Measurements from ENCODE around the gene TMEM80. TPM values are rescaled to one million over a fixed set of nuclear protein-coding genes. Genes with fewer than 3 reads are reported as not detected.
A peak's percentile ranks its signal among the peaks of the same experiment; 100 is the strongest.

Gene TMEM80
- total and polyA plus RNA-seq, 9 of the 15 experiments (the other 6 are each of a cell fraction or from before 2014, with no cell fraction given): 5.1 to 30.1 (median 12.4) TPM

- no peaks in the 10 kb centered on the region for H3K9me1 ChIP-seq (ENCODE audit: control insufficient read depth, insufficient read depth, low read length)
- ATAC-seq (peak; percentile 98), DNase-seq (ENCODE audit: extremely low read depth in 1 of 4, low spot score in 3 of 4) (peak; percentile 63 to 86 (median 78)), FAIRE-seq (peak; percentile 90)
- H3K27me3 ChIP-seq (ENCODE audit: control insufficient read depth in 2 of 2, insufficient read depth in 2 of 2, low read length in 2 of 2): no peaks in the 10 kb centered on the region
- peaks cover 67% of the 10 kb centered on the region for H3K36me3 ChIP-seq (ENCODE audit: control insufficient read depth, insufficient read depth, low read length)
- intact Hi-C loops (cut with micrococcal nuclease) (no loop called here), in situ Hi-C loops (cut with MboI) (no loop called here)
- peaks cover 32% of the 10 kb centered on the region for H3K79me2 ChIP-seq (ENCODE audit: control insufficient read depth, insufficient read depth, low read length)
- POLR2A ChIA-PET: interaction anchor here (0.6 to 1.5 kb wide), 14 partner anchors 9 to 297 kb away, joined by 3 to 14 read pairs (median 4); partner anchors contain the start of genes IRF7 and TALDO1
- peaks cover 3% of the 10 kb centered on the region; the same call in 1 of the 2 replicates for H3K9me3 ChIP-seq (replicated peaks; ENCODE audit: control insufficient read depth, insufficient read depth, low read depth, low read length)
- peak overlapping the region; percentile 69 to 89 for H3K9ac ChIP-seq (ENCODE audit: insufficient read depth in 1 of 2, low read depth in 2 of 2, low read length in 2 of 2)
- CTCF ChIA-PET (ENCODE audit: low intra/inter-chr PET ratio): interaction anchor here (0.9 to 1.1 kb wide), 2 partner anchors 56 to 62 kb away, joined by 3 read pairs; no protein-coding TSS in a partner anchor
- H3K4me1 ChIP-seq (replicated peaks in 1 of 2; ENCODE audit: control insufficient read depth in 2 of 2, insufficient read depth in 2 of 2, low read length in 2 of 2): peaks cover 16 to 21% of the 10 kb centered on the region in 2 experiments; a peak in 4 of 5 replicates
- H2AFZ ChIP-seq (ENCODE audit: low read depth, low read length): peak overlapping the region; percentile 82
- WGBS (ENCODE audit: insufficient coverage, low coverage, missing lambda C conversion rate): 20% methylated on average over 11 of the region's 11 CpGs
- peak overlapping the region; percentile 72; the same call in 1 of the 2 replicates for H3K4me2 ChIP-seq (ENCODE audit: insufficient read depth, low read length)
- H4K20me1 ChIP-seq (replicated peaks; ENCODE audit: control insufficient read depth, insufficient read depth, low read length): no peaks in the 10 kb centered on the region
- no TSS peak for BruUV-seq (replicated peaks)
- H3K4me3 ChIP-seq: no peak overlapping the region
- H3K27ac ChIP-seq (ENCODE audit: extremely low read depth, low read depth, low read length): peak overlapping the region; percentile 88
- no peak for TF ChIP-seq ZFPM2 (CRISPR knock-in tag; IDR thresholded peaks at IDR 0.05)
- peak; percentile 39 to 48; a peak in 3 of 4 replicates for TF ChIP-seq NRF1 (conservative IDR thresholded peaks at IDR 0.05 in 1 of 2, IDR thresholded peaks at IDR 0.05 in 1 of 2)
- peak; percentile 62 for TF ChIP-seq POLR2A (conservative IDR thresholded peaks at IDR 0.05)
- TF ChIP-seq SAFB (IDR thresholded peaks at IDR 0.05; ENCODE audit: borderline replicate concordance, low read depth, low read length): no peak
- TF ChIP-seq MLLT1 (IDR thresholded peaks at IDR 0.05): peak in 1 of 2 experiments; percentile 70; a peak in 1 of 4 replicates
- 0 out of 2 replicates have a peak, but pooled peaks have one; percentile 14 for TF ChIP-seq ZNF41 (CRISPR knock-in tag; conservative IDR thresholded peaks at IDR 0.05)
- peak; percentile 46; the same call in 1 of the 2 replicates for TF ChIP-seq CXXC5 (CRISPR knock-in tag; IDR thresholded peaks at IDR 0.05)
- peak; percentile 57; the same call in 1 of the 2 replicates for TF ChIP-seq ATF7 (IDR thresholded peaks at IDR 0.05)
- TF ChIP-seq CBFA2T3 (IDR thresholded peaks at IDR 0.05): no peak
- TF ChIP-seq NCOA1 (IDR thresholded peaks at IDR 0.05; ENCODE audit: low read depth): peak; percentile 69
- peak in 1 of 2 experiments; percentile 60; a peak in 2 of 4 replicates for TF ChIP-seq ZNF639 (CRISPR knock-in tag; conservative IDR thresholded peaks at IDR 0.05 in 1 of 2, IDR thresholded peaks at IDR 0.05 in 1 of 2)
- TF ChIP-seq MYC (IDR thresholded peaks at IDR 0.05; ENCODE audit: low read depth, low read length): peak; percentile 77
- no peak for TF ChIP-seq MYC (CRISPR knock-in tag; IDR thresholded peaks at IDR 0.05; ENCODE audit: borderline replicate concordance, low read depth)
- TF ChIP-seq PHF8 (IDR thresholded peaks at IDR 0.05; ENCODE audit: borderline replicate concordance, low read length): peak; percentile 38; the same call in 1 of the 2 replicates
- 0 out of 2 replicates have a peak, but pooled peaks have one; percentile 18 for TF ChIP-seq HINFP (tag; conservative IDR thresholded peaks at IDR 0.05; ENCODE audit: low read depth)
- TF ChIP-seq BACH1 (tag; IDR thresholded peaks at IDR 0.05): peak; percentile 89
- peak in 1 of 2 experiments; percentile 9; a peak in 1 of 4 replicates for TF ChIP-seq NONO (IDR thresholded peaks at IDR 0.05; ENCODE audit: low read depth in 2 of 2, low read length in 1 of 2)
- TF ChIP-seq MAFF (IDR thresholded peaks at IDR 0.05; ENCODE audit: low read length): peak; percentile 94
Measured at GRCh38 chr11:665704-666281, 29.8 kb upstream of the TMEM80 start.
